ENCODE data around the gene GALT.

Gene GALT

DNA sequence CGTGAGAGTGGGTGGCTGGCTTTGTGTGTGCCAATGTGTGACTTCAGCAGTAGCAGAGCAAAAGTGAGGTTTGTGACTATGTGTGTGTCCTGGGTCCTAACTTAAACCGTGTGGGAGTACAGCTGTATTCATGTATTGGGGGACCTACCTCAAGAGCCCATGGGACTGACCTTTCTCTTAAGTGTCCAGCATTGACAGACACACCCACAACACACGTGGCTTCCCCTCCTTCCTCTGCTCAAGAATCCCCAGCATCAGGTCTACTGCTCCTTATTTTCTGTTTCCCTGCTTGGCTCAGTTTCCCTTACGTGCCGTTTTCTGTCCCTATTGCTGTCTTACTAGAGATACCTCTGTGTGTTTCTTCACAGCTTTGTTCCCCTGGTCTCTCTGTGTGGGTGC, 6.1 kb downstream of the GALT start:
- no peak for DNase-seq

- DNase-seq = no peak
Measured at GRCh38 chr9:34653151-34654072, 6.9 kb downstream of the GALT start.

DNA sequence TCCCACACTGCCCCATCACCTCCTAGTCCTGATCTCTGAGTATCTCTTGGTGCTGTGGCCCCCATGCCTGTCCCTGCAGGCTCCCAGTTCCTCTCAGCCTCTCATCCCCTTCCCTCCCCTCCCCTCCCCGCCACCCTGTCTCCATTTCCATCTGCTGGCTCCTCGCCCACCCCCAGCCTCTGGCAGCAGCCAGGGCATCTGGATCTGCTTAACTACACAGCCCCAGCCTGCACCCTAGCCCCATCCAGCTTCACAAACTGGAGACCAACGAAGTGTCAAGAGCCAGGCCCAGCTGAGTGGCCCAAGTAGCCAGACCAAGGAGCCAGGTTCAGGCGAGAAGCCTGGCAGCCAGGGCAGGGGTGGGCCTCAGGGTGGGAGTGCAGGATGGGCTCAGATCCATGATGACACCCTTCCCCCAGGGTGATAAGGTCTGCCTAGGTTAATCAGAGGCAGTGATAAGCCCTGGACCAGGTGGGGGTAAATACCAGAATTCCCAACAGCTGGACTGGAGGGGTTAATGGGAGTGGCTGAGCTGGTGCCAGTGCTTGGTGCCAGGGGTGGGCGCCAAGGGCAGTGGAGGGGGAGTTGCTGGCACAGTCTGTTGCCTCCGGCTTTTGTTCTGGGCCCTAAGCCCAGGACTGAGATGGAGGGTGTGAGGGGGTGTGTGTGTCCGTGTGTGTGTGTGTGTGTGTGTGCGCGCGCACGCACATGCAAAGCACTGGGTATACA, 8.0 kb downstream of the GALT start:
- DNase-seq = peak; percentile 93

GRCh38 chr9:34655394-34655793, 8.9 kb downstream of the GALT start:
- no peak for DNase-seq

DNA sequence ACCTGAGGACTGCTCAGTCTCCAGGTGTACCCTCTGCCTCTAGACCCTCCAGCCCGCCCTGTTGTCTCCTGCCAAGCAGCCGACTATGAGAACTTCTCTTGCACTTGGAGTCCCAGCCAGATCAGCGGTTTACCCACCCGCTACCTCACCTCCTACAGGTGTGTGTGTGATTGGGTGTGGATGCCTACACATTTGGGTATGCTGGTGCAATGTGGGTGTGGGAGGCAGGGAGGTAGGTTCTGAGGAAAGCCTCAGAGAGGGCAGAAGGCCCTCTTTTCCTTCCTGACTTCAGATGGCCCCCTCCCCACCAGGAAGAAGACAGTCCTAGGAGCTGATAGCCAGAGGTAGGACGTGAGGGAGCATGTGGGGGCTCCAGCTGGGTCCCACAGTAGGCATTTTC, 10.5 kb downstream of the GALT start:
- no peak for DNase-seq

DNA sequence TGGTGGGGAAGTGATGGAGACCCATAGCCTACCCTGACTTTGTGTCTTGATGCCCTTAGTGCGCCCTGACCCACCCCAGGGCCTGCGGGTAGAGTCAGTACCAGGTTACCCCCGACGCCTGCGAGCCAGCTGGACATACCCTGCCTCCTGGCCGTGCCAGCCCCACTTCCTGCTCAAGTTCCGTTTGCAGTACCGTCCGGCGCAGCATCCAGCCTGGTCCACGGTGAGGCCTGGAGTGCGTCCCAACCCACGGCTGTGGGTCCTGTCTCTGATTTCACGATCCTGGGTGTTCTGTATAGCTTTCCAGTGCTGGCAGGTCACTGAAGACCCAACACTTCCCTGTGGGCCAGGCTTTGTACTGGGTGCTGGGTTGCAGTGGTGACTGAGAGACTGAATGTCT, 12.0 kb downstream of the GALT start:
- DNase-seq = no peak

DNA sequence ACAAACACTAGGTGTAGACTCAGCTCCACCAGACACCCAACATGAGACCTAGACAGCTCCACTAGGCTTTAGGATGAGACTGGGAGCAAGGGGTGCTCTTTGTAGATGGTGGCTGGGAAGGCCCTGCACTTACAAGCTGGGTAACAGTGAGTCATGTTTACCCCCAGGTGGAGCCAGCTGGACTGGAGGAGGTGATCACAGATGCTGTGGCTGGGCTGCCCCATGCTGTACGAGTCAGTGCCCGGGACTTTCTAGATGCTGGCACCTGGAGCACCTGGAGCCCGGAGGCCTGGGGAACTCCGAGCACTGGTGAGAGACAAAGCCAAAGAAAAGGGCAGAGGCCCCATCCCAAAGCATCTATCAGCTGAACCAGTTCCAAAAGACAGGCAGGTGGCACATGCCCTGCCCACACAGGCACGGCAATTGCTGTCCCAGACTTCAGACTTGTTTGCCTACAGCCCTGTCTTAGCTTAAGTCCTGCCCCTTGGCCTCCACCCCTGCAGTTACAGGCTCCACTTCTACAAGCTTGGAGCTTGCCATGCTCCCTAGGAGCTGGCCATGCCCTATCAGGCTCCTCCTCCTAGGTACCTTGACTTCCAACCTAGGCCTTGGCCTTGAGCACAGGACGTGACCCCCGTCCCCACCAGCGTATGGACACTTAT, 13.2 kb downstream of the GALT start:
- no peak for DNase-seq

GRCh38 chr9:34662526-34663302, 16.2 kb downstream of the GALT start, which contains the start of gene CCL27:
Gene CCL27 (minus strand): TSS chr9:34662657. CDS start chr9:34662633, 24 bp downstream.
- no peak for DNase-seq

DNA sequence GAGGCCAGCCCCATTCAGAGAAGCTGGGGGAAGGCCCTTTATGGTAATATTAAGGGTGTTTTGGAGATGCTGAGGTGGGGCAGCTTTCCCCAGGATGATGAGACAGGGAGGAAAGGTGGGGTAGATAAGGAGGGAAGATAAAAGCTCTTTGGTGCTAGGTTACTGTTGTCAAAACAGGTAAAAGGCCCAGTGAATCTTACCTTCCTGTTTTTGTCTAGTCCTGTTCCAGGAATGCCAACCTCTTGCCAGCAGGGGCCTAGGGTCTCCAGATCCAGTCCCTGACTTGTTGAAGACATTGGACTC, 16.8 kb downstream of the GALT start:
- no peak for DNase-seq

GRCh38 chr9:34664281-34665066, 18.0 kb downstream of the GALT start:
- no peak for DNase-seq

DNA sequence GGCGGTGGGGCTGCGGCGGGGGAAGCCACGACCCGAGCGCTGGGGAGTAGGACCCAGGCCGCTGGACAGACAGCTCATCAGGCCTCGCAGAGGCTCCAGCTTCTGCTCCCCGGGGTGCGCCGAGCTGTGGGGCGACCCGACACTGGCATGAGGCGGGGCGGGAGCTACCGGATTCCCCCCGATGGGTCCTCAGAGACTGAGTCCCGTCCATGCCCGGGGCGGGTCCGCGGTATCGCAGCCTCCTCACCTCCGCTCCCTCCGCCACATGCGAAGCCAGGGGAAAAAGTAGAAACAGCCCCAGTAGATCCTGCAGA, 18.5 kb downstream of the GALT start:
- no peak for DNase-seq

DNA sequence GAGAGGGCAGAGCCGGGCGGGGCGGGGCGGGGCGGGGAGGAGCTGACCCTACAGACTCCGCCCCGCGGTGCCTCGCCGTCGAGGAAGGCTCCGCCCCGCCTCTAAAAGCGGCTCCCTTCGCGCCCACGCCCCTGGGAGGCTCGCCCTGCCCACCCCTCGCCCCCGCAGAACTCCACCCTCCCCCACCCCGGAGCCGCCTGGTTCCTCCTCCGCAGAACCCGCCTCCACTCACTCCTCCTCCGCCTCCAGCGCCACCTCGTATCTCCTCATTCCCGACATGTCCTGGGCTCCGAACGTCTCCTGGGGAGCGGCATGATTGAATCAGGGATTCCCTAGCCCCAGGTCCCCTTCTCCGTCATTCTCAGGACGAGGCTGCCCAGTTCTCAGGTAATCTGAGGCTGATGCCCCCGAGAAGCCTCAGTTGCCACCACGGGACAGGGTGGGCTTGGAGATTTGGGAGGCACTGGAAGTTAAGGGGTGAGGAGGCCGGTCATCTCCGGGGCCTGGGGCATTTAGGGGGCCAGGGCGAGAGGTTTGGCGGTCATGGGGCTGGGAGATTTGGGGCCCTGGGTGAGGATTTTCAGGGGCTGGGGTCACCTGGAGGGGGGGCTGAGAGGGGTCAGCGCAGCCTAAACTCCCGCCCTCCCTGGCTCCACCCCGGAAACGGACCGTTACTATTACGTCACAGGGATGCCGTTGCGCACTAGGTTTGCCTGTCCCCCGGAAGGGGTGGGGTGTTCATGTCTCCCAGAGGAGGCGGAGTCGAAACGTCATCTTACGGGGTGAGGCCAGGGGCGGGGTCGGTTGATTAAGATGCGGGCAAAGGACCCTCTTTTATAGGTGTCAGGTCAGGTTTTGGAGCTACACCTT, 19.1 kb downstream of the GALT start:
- peak; percentile 69 for DNase-seq

GRCh38 chr9:34669809-34670562, 23.5 kb downstream of the GALT start:
- no peak for DNase-seq

- DNase-seq = no peak
Measured at GRCh38 chr9:34671307-34671706, 24.8 kb downstream of the GALT start.

GRCh38 chr9:34674440-34674839, 28.0 kb downstream of the GALT start:
- no peak for DNase-seq

DNA sequence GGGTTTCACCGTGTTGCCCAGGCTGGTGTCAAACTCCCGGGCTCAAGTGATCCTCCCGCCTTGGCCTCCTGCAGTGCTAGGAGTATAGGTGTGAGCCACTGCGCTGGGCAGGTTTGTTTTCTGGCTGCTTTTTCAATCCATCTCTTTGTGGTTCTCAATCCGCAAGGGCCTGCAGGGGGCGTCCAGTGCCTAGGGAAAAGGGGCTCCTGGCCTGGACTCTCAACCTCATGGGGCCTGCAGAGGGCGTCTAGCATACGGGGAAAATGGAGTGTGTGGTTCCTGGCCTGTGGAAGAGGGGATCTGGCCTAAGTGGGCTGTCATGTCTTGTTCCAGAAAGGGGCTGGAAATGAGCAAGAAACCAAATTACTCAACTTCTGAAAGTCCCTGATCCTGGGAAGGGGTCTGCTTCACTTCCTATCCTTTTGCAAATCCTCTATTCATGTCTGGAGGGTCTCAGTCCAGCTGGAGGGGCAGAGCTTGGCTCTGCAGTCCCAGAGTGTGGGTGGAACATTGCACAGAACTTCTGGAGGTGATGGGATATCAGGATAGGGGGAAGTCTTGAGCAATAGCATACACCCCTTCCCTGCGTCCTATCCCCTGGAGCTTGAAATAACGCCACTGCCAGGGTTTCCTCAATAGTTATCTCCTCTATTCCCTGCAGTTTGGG, 28.7 kb downstream of the GALT start:
- peak; percentile 61 for DNase-seq

- DNase-seq = no peak
Measured at GRCh38 chr9:34675869-34676268, 29.4 kb downstream of the GALT start.

- DNase-seq = no peak
Measured at GRCh38 chr9:34684145-34684544, 37.7 kb downstream of the GALT start.

GRCh38 chr9:34684816-34685215, 38.3 kb downstream of the GALT start:
- no peak for DNase-seq

DNA sequence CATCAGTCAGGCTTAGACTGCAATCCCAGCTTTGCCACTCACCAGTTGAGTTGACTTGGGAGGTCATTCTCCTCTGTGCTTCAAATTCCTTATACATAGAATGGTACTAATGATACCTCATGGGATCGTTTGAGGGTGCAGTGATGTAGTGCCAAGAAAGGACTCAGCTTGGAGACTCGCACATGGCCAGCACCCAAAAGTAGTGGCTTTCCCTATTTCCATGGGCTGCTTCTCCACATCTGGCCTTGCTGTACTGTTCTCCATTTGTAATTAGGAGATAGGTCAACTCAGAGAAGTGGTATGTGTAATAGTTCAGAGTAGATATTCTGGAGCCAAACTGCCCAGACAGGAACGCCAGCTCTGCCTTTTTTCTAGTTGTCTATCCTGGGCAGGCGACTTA, 39.1 kb downstream of the GALT start:
- DNase-seq = no peak

Data from NCI-H446 treated with DMSO at 0.1 percent for 48 hours (cell line).